ENCODE data around the gene C1QA.

The C1QA gene

DNA sequence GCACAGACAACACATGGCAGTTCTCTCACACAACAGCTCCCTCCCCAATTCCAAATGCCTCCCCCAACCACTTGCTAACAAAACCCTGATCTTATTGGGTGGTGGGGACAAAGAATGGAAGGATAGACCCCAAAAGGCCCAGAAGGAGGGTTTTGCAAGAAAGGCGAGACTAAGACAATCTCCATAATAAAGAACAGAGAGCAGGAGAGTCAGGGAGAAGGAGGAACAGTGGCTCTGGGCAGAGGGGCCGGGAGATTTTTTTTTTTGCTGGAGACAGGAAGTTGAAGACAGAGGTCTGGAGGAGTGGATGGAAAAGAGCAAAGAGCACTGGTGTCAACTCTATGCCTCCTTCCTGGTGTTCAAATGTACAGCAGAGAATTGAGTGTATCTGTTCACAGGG, 6.5 kb upstream of the C1QA start:
- Histone ChIP-seq H3K27me3 (ENCODE audit: control insufficient read depth in 1 of 2, insufficient read depth in 2 of 2, low read length in 2 of 2) (peaks cover 11 to 35% of the 10 kb centered on the region in 2 donors), H3K4me3 (ENCODE audit: low read depth in 1 of 2, low read length in 2 of 2) (no peak overlapping the region)

DNA sequence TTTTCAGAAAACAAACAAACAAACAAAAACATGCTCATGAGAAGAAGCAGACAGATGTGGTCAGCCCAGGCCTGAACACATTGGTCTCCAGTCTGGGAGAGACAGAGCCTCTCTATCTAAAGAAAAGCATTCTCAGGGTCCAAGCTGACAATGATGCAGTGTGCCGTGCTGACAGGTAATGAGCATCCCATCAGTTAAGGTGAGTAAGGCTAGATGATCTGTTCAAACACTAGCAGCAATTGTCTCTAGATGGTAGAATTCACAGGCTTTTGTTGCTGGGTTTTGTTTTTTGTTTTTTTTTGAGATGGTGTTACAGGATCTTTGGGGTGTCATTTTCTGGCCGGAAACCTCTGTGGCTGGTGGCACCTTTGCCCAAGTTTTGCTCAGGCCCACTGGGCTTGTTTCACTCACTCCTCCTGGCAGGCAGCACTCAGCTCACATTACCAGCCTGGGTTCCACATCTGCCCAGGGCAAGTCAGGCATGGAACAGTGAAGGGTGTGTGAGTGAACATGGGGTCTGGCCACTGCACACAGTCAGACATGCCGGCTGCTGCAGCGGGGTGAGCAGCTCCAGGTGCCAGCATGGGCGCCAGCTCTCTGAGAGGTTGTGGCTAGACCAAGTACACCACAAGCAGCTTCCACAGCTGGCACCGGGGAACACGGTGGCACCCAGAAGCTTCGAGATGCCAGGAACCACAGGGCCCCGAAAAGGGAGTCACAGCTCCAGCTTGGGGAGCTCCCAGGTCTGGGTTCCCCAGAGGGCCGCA, 2.5 kb upstream of the C1QA start:
- peaks cover 0 to 2% of the 10 kb centered on the region in 2 donors for H3K27me3 ChIP-seq (ENCODE audit: control insufficient read depth in 1 of 2, insufficient read depth in 2 of 2, low read length in 2 of 2)
- no peak overlapping the region for H3K4me3 ChIP-seq (ENCODE audit: low read depth in 1 of 2, low read length in 2 of 2)
- no peaks in the 10 kb centered on the region for H3K9me3 ChIP-seq (ENCODE audit: low read length)
- H3K36me3 ChIP-seq (ENCODE audit: insufficient read depth, low read length) = no peaks in the 10 kb centered on the region
- no peaks in the 10 kb centered on the region for H3K4me1 ChIP-seq (ENCODE audit: insufficient read depth, low read length)
- no peak overlapping the region for H3K9ac ChIP-seq (ENCODE audit: low read length)
- no peak overlapping the region for H3K27ac ChIP-seq (ENCODE audit: low read depth, low read length)

More for the DNA sequence above, 6.5 kb upstream of the C1QA start:
- Histone ChIP-seq H3K27ac (ENCODE audit: low read depth, low read length) (no peak overlapping the region), H3K9me3 (ENCODE audit: low read length) (no peaks in the 10 kb centered on the region), H3K36me3 (ENCODE audit: insufficient read depth, low read length) (no peaks in the 10 kb centered on the region), H3K4me1 (ENCODE audit: insufficient read depth, low read length) (no peaks in the 10 kb centered on the region), H3K9ac (ENCODE audit: low read length) (no peak overlapping the region)

- no peak overlapping the region for H3K27ac ChIP-seq (ENCODE audit: low read depth, low read length)
- no peaks in the 10 kb centered on the region for H3K9me3 ChIP-seq (ENCODE audit: low read length)
- H3K36me3 ChIP-seq (ENCODE audit: insufficient read depth, low read length) = no peaks in the 10 kb centered on the region
- no peak overlapping the region for H3K4me3 ChIP-seq (ENCODE audit: low read depth in 1 of 2, low read length in 2 of 2)
- H3K9ac ChIP-seq (ENCODE audit: low read length) = no peak overlapping the region
- H3K4me1 ChIP-seq (ENCODE audit: insufficient read depth, low read length) = no peaks in the 10 kb centered on the region
- no peaks in the 10 kb centered on the region for H3K27me3 ChIP-seq (ENCODE audit: control insufficient read depth in 1 of 2, insufficient read depth in 2 of 2, low read length in 2 of 2)
Observed at GRCh38 chr1:22635436-22635835, 992 bp upstream of the C1QA start.

- Histone ChIP-seq H3K4me1 (ENCODE audit: insufficient read depth, low read length) (no peaks in the 10 kb centered on the region), H3K27ac (ENCODE audit: low read depth, low read length) (no peak overlapping the region), H3K36me3 (ENCODE audit: insufficient read depth, low read length) (no peaks in the 10 kb centered on the region), H3K27me3 (ENCODE audit: control insufficient read depth in 1 of 2, insufficient read depth in 2 of 2, low read length in 2 of 2) (peaks cover 0 to 10% of the 10 kb centered on the region in 2 donors), H3K9ac (ENCODE audit: low read length) (no peak overlapping the region), H3K9me3 (ENCODE audit: low read length) (no peaks in the 10 kb centered on the region), H3K4me3 (ENCODE audit: low read depth in 1 of 2, low read length in 2 of 2) (no peak overlapping the region)
Observed at GRCh38 chr1:22636927-22637326, 499 bp downstream of the C1QA start.

- no peaks in the 10 kb centered on the region for H3K36me3 ChIP-seq (ENCODE audit: insufficient read depth, low read length)
- H3K27me3 ChIP-seq (ENCODE audit: control insufficient read depth in 1 of 2, insufficient read depth in 2 of 2, low read length in 2 of 2) = peaks cover 0 to 10% of the 10 kb centered on the region in 2 donors
- no peak overlapping the region for H3K4me3 ChIP-seq (ENCODE audit: low read depth in 1 of 2, low read length in 2 of 2)
- no peaks in the 10 kb centered on the region for H3K9me3 ChIP-seq (ENCODE audit: low read length)
- H3K4me1 ChIP-seq (ENCODE audit: insufficient read depth, low read length) = no peaks in the 10 kb centered on the region
- H3K27ac ChIP-seq (ENCODE audit: low read depth, low read length) = no peak overlapping the region
- no peak overlapping the region for H3K9ac ChIP-seq (ENCODE audit: low read length)
Observed at GRCh38 chr1:22637907-22638445, 1.5 kb downstream of the C1QA start.

- Histone ChIP-seq H3K4me3 (ENCODE audit: low read depth in 1 of 2, low read length in 2 of 2) (no peak overlapping the region), H3K36me3 (ENCODE audit: insufficient read depth, low read length) (no peaks in the 10 kb centered on the region), H3K9ac (ENCODE audit: low read length) (no peak overlapping the region), H3K9me3 (ENCODE audit: low read length) (no peaks in the 10 kb centered on the region), H3K4me1 (ENCODE audit: insufficient read depth, low read length) (no peaks in the 10 kb centered on the region), H3K27me3 (ENCODE audit: control insufficient read depth in 1 of 2, insufficient read depth in 2 of 2, low read length in 2 of 2) (peaks cover 0 to 10% of the 10 kb centered on the region in 2 donors), H3K27ac (ENCODE audit: low read depth, low read length) (no peak overlapping the region)
Observed at GRCh38 chr1:22638476-22639234, 2.2 kb downstream of the C1QA start.

DNA sequence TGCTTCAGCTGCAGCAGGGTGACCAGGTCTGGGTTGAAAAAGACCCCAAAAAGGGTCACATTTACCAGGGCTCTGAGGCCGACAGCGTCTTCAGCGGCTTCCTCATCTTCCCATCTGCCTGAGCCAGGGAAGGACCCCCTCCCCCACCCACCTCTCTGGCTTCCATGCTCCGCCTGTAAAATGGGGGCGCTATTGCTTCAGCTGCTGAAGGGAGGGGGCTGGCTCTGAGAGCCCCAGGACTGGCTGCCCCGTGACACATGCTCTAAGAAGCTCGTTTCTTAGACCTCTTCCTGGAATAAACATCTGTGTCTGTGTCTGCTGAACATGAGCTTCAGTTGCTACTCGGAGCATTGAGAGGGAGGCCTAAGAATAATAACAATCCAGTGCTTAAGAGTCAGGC, 2.9 kb downstream of the C1QA start:
- H3K36me3 ChIP-seq (ENCODE audit: insufficient read depth, low read length) = no peaks in the 10 kb centered on the region
- H3K4me3 ChIP-seq (ENCODE audit: low read depth in 1 of 2, low read length in 2 of 2) = no peak overlapping the region
- no peak overlapping the region for H3K9ac ChIP-seq (ENCODE audit: low read length)
- peaks cover 0 to 10% of the 10 kb centered on the region in 2 donors for H3K27me3 ChIP-seq (ENCODE audit: control insufficient read depth in 1 of 2, insufficient read depth in 2 of 2, low read length in 2 of 2)
- H3K9me3 ChIP-seq (ENCODE audit: low read length) = no peaks in the 10 kb centered on the region
- H3K27ac ChIP-seq (ENCODE audit: low read depth, low read length) = no peak overlapping the region
- no peaks in the 10 kb centered on the region for H3K4me1 ChIP-seq (ENCODE audit: insufficient read depth, low read length)

DNA sequence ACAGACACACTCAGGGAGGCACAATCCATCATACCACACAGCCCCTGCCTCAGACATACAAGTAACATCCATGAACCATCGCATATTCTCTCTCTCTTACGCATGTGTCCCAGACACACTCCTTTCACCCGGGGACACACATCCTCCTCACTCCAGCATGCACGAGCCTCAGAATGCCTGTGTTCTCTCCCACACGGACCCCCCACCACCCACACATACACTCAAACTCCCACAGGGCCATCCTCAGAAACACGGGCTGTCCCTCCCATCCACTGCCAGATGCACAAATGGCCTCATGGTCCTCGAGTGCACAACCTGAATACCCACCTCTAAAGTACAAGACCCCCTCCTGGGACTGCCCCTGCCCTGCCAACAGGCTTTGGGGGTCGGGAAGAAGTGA, 4.8 kb downstream of the C1QA start:
- Histone ChIP-seq H3K27ac (ENCODE audit: low read depth, low read length) (no peak overlapping the region), H3K4me3 (ENCODE audit: low read depth in 1 of 2, low read length in 2 of 2) (no peak overlapping the region)

GRCh38 chr1:22641906-22642636, 5.6 kb downstream of the C1QA start:
- no peak overlapping the region for H3K27ac ChIP-seq (ENCODE audit: low read depth, low read length)
- no peaks in the 10 kb centered on the region for H3K36me3 ChIP-seq (ENCODE audit: insufficient read depth, low read length)
- no peaks in the 10 kb centered on the region for H3K4me1 ChIP-seq (ENCODE audit: insufficient read depth, low read length)
- H3K27me3 ChIP-seq (ENCODE audit: control insufficient read depth in 1 of 2, insufficient read depth in 2 of 2, low read length in 2 of 2) = peaks cover 0 to 10% of the 10 kb centered on the region in 2 donors
- no peak overlapping the region for H3K9ac ChIP-seq (ENCODE audit: low read length)
- H3K9me3 ChIP-seq (ENCODE audit: low read length) = no peaks in the 10 kb centered on the region
- no peak overlapping the region for H3K4me3 ChIP-seq (ENCODE audit: low read depth in 1 of 2, low read length in 2 of 2)

More for the DNA sequence above, 4.8 kb downstream of the C1QA start:
- Histone ChIP-seq H3K36me3 (ENCODE audit: insufficient read depth, low read length) (no peaks in the 10 kb centered on the region), H3K4me1 (ENCODE audit: insufficient read depth, low read length) (no peaks in the 10 kb centered on the region), H3K9ac (ENCODE audit: low read length) (no peak overlapping the region), H3K9me3 (ENCODE audit: low read length) (no peaks in the 10 kb centered on the region), H3K27me3 (ENCODE audit: control insufficient read depth in 1 of 2, insufficient read depth in 2 of 2, low read length in 2 of 2) (peaks cover 0 to 10% of the 10 kb centered on the region in 2 donors)

GRCh38 chr1:22643381-22643780, 7.0 kb downstream of the C1QA start, which contains the start of gene C1QC:
TSS of gene C1QC (plus strand) at chr1:22643633. CDS start at chr1:22644024, 391 bp downstream.
- Histone ChIP-seq H3K9ac (ENCODE audit: low read length) (no peak within 1 kb of the TSS), H3K27me3 (ENCODE audit: control insufficient read depth in 1 of 2, insufficient read depth in 2 of 2, low read length in 2 of 2) (peaks cover 0 to 10% of the 10 kb centered on the region in 2 donors), H3K27ac (ENCODE audit: low read depth, low read length) (no peak within 1 kb of the TSS), H3K36me3 (ENCODE audit: insufficient read depth, low read length) (no peaks in the 10 kb centered on the region), H3K4me1 (ENCODE audit: insufficient read depth, low read length) (no peaks in the 10 kb centered on the region), H3K4me3 (ENCODE audit: low read depth in 1 of 2, low read length in 2 of 2) (no peak within 1 kb of the TSS), H3K9me3 (ENCODE audit: low read length) (no peaks in the 10 kb centered on the region)

GRCh38 chr1:22643928-22644327, 7.5 kb downstream of the C1QA start:
- peaks cover 0 to 10% of the 10 kb centered on the region in 2 donors for H3K27me3 ChIP-seq (ENCODE audit: control insufficient read depth in 1 of 2, insufficient read depth in 2 of 2, low read length in 2 of 2)
- H3K9me3 ChIP-seq (ENCODE audit: low read length) = no peaks in the 10 kb centered on the region
- H3K4me3 ChIP-seq (ENCODE audit: low read depth in 1 of 2, low read length in 2 of 2) = no peak overlapping the region
- no peaks in the 10 kb centered on the region for H3K4me1 ChIP-seq (ENCODE audit: insufficient read depth, low read length)
- H3K9ac ChIP-seq (ENCODE audit: low read length) = no peak overlapping the region
- H3K27ac ChIP-seq (ENCODE audit: low read depth, low read length) = no peak overlapping the region
- no peaks in the 10 kb centered on the region for H3K36me3 ChIP-seq (ENCODE audit: insufficient read depth, low read length)
